Hematopoietic multipotent progenitor cell treated with erythropoietin and hydrocortisone succinate and interleukin-3 and kit ligand, for 6 days (in vitro differentiated cells): ENCODE data around the gene SLC16A3.
"Not testable (repeated sequence)": the region's sequence is repeated elsewhere in the genome, so short reads cannot be mapped to it uniquely, and the experiment has no call there.

ENCODE experiments used
- DNase-seq: peaks from one replicate; pipeline ENCODE4 v3.0.0-alpha.2; 2015

Gene SLC16A3

GRCh38 chr17:82228842-82229697, at the start of gene SLC16A3:
Gene SLC16A3 (plus strand): TSS chr17:82229042. CDS start chr17:82236009, 6,967 bp downstream.
- DNase-seq: peak; percentile 76

- DNase-seq: no peak
These were observed 49.4 kb upstream of the SLC16A3 start for GRCh38 chr17:82179412-82179811.

DNA sequence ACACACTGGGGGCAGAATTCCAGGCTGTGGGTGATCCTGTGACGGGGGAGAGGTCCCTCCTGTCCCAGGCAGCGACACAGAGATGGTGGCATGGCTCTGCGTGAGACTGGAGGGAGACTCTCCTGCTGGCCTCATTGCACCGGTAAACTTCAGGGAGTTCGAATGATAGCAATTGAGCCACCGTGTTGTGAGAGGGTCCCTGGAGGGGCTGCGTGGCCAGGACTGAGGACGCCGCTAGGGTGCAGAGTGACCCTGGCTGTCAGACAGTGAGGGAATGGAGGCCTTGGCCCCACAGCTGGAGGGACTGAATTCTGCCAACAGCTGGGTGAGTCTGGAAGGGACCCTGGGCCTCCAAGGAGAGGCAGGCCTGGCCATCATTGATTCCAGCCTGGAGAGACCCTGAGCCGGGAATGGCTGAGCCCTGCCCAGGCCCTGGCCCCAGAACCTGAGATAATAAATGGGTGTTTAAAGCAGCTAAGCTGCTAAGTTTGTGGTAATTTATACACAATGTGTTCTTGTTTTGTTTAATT, 48.8 kb upstream of the SLC16A3 start:
- no peak for DNase-seq

GRCh38 chr17:82180776-82181528, 47.9 kb upstream of the SLC16A3 start:
- DNase-seq: no peak

GRCh38 chr17:82184761-82185160, 44.1 kb upstream of the SLC16A3 start:
- DNase-seq: no peak

DNA sequence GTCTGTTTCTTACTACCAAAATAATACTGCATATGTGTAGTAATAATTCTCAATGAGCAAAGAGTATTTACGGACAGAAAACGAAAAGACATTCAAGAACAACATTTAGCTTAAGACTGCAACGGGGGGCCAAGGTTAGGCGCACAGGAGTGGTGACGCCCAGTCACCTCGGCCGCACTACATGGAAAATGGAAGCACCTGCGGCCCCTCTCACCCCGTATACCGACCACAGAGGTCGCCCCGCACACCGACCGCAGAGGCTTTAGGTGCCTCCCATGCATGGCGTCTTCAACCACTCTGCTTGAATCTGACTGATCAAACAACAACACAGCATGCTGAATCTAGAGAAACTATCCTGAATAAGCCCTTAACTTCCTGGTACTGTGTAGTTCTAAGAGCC, 42.6 kb upstream of the SLC16A3 start:
- DNase-seq: no peak

- no peak for DNase-seq
These were observed 41.3 kb upstream of the SLC16A3 start for GRCh38 chr17:82187500-82187899.

GRCh38 chr17:82188001-82188961, 40.6 kb upstream of the SLC16A3 start:
- DNase-seq: no peak

- not testable (repeated sequence) for DNase-seq
These were observed 35.8 kb upstream of the SLC16A3 start for GRCh38 chr17:82193050-82193449.

- DNase-seq: no peak
These were observed 35.2 kb upstream of the SLC16A3 start for GRCh38 chr17:82193520-82194220.

GRCh38 chr17:82194765-82195164, 34.1 kb upstream of the SLC16A3 start:
- no peak for DNase-seq

DNA sequence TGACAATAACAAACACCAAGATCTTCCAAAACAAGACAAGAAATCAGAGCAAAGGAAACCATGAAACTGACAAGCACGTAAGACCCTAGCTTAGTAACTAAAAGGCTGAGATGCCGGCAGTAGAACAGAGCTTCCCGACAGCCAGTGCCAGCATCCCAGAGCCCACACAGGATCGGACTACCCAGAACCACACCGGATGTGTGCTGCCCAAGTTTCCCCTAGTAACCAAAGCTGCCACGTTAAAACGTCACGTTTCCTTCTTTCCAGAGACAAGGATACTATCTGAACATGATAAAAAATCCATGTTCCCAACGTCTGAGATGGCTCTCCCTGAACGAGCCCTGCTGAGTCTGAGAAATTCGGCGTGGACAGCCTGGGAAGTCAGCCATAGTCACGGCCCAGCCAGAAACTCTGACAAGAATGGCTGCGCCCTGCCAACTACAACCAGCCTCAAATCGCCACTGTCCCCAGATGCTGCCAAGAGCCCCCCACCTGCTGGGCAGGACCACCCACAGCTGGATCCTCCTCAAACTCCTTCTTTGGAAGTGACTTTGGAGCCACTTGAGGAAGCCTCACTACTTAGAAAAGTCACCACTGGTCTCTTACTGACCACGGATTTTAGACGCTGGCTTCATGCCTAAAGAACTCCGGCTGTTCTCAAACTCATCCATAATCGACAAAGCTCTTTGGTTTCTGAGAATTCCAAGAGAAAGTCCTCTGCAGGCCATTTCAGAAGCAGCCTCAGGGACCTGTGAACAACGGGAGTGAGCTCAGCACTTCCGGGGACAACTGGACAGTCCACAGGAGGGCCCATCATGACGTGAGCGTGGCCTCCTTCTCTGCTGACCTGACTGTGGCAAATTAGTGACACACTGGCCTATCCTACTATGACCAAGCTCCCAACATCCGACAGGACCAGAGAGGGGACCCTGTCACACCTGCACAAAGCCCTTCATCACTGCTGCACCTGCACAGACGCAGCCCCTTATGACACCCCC, 32.9 kb upstream of the SLC16A3 start:
- DNase-seq: no peak

GRCh38 chr17:82198092-82198491, 30.8 kb upstream of the SLC16A3 start:
- DNase-seq: no peak

- DNase-seq: no peak
These were observed 29.3 kb upstream of the SLC16A3 start for GRCh38 chr17:82199496-82199895.

- no peak for DNase-seq
These were observed 28.7 kb upstream of the SLC16A3 start for GRCh38 chr17:82200135-82200534.

GRCh38 chr17:82200743-82201497, 27.9 kb upstream of the SLC16A3 start:
- DNase-seq: peak; percentile 92

DNA sequence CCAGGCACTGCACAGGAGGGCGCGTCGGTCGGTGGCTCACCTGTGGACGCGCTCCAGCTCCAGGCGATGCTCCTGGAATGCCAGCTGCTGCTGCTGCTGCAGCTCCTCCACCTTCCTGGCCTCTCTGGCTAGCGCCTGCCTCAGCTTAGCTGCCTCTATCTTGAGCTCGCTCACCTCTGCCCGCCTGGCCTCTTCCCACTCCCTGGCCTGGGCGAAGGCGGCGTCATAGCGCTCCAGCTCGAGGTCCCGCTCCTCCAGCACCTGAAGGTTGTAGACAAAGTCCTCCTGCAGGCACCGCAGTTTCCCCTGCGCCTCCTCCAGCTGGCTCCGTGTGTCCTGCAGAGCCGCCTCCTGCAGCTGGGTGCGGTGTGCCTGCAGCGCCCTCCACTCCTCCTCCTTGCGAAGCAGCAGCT, 27.3 kb upstream of the SLC16A3 start:
- no peak for DNase-seq

DNA sequence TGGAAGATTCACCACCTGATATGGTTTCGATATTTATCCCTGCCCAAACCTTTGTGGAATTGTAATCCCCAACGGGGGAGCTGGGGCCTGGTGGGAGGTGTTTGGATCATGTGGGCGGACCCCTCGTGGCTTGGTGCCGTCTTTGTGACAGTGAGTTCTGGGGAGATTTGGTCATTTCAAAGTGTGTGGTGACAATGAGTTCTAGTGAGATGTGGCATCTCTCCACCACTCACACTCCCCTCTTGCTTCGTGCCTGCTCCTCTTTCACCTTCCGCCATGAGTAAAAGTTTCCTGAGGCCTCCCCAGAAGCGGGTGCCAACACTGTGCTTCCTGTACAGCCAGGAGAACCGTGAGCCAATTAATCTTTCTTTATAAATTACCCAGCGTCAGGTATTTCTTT, 25.9 kb upstream of the SLC16A3 start:
- DNase-seq: no peak

GRCh38 chr17:82203920-82204319, 24.9 kb upstream of the SLC16A3 start:
- no peak for DNase-seq
